HepG2 (cell line): Measurements from ENCODE around the gene FGGY. TPM values are rescaled to one million over a fixed set of nuclear protein-coding genes. Genes with fewer than 3 reads are reported as not detected.

Experiments
- EP300 ChIP-seq, 3 experiments: sonication (generic) in 1 of 3; formaldehyde crosslinking in 1 of 3; IDR thresholded peaks; 2 replicates each; pipeline versions ENCODE4 v1.5.1 to v1.6.1; 2011 to 2020; ENCODE audit warnings: low read depth in 2 of 3, low read length in 2 of 3, borderline replicate concordance in 1 of 3, improper control_type of control experiment in 1 of 3, mild to moderate bottlenecking in 1 of 3, missing genetic modification reagents in 1 of 3, moderate library complexity in 1 of 3
- HDAC2 ChIP-seq: sonication (generic); formaldehyde crosslinking; IDR thresholded peaks from 2 replicates; pipeline ENCODE4 v1.4.0; 2020; ENCODE audit warnings: missing genetic modification reagents
- NFE2L1 ChIP-seq: sonication (generic); formaldehyde crosslinking; IDR thresholded peaks from 2 replicates; pipeline ENCODE4 v1.4.0; 2020; ENCODE audit warnings: missing genetic modification reagents, mild to moderate bottlenecking, borderline replicate concordance
- PHF8 ChIP-seq: sonication (generic); formaldehyde crosslinking; IDR thresholded peaks from 2 replicates; pipeline ENCODE4 v1.5.0; 2020; ENCODE audit warnings: missing genetic modification reagents
- SP1 ChIP-seq, 2 experiments: fragments of 450-650 bp in 1 of 2; sonication (generic) in 1 of 2; formaldehyde crosslinking in 1 of 2; IDR thresholded peaks; 2 replicates each; pipeline versions ENCODE4 v1.4.0 to v1.6.1; 2016 to 2020; ENCODE audit warnings: missing genetic modification reagents in 1 of 2
- ZBTB7B ChIP-seq: sonication (generic); formaldehyde crosslinking; IDR thresholded peaks from 2 replicates; pipeline ENCODE4 v1.4.0; 2020; ENCODE audit warnings: missing genetic modification reagents
- ZNF343 ChIP-seq: sonication (generic); formaldehyde crosslinking; IDR thresholded peaks from 2 replicates; pipeline ENCODE4 v1.4.0; 2020; ENCODE audit warnings: mild to moderate bottlenecking, missing genetic modification reagents
- ZNF674 ChIP-seq: sonication (generic); formaldehyde crosslinking; IDR thresholded peaks from 2 replicates; pipeline ENCODE4 v1.5.0; 2020; ENCODE audit warnings: low read depth, mild to moderate bottlenecking, missing genetic modification reagents
- ZNF678 ChIP-seq: sonication (generic); formaldehyde crosslinking; IDR thresholded peaks from 2 replicates; pipeline ENCODE4 v1.4.0; 2020; ENCODE audit warnings: mild to moderate bottlenecking, missing genetic modification reagents
- ZNF704 ChIP-seq: sonication (generic); formaldehyde crosslinking; IDR thresholded peaks from 2 replicates; pipeline ENCODE4 v1.8.1; 2023; ENCODE audit warnings: mild to moderate bottlenecking, inconsistent platforms, moderate library complexity, missing genetic modification reagents, borderline replicate concordance
- ZNF749 ChIP-seq: sonication (generic); formaldehyde crosslinking; IDR thresholded peaks from 2 replicates; pipeline ENCODE4 v1.8.0; 2022; ENCODE audit warnings: mild to moderate bottlenecking, missing genetic modification reagents, moderate library complexity, borderline replicate concordance
- ZNF773 ChIP-seq: sonication (generic); formaldehyde crosslinking; IDR thresholded peaks from 2 replicates; pipeline ENCODE4 v1.4.0; 2020; ENCODE audit warnings: missing genetic modification reagents, borderline replicate concordance
- polyA plus RNA-seq, 8 experiments: library from polyadenylated mRNA; depleted of rRNA in 3 of 8; stranded (reverse) in 7 of 8; unstranded in 1 of 8; fragments of >200 nt; fragmentation: Illumina TruSeq in 4 of 8; extraction: Trizol in 4 of 8; gene quantifications; 2 replicates each; pipeline versions ENCODE4 v1.2.1 to v1.2.3, GENCODE V29; 2011 to 2016; ENCODE audit warnings: low read depth in 4 of 8, missing spikeins in 1 of 8, mixed read lengths in 1 of 8; ENCODE audit not compliant: insufficient read depth in 1 of 8
- total RNA-seq, 5 experiments: library from RNA; depleted of rRNA; stranded (reverse); fragments of >200 nt; fragmentation: Illumina TruSeq; extraction: Trizol; gene quantifications; 2 replicates each; pipeline ENCODE4 v1.2.3, GENCODE V29; 2016; ENCODE audit warnings: low read depth in 1 of 5
- TF ChIP-seq, protein P1 (sequence below): sonication (generic); formaldehyde crosslinking; IDR thresholded peaks from 2 replicates; pipeline ENCODE4 v1.9.0; 2021; ENCODE audit warnings: missing genetic modification reagents, borderline replicate concordance
- TF ChIP-seq, protein P2 (sequence below), 2 experiments: fragments of 450-650 bp in 1 of 2; sonication (generic) in 1 of 2; formaldehyde crosslinking in 1 of 2; IDR thresholded peaks; 2 replicates each; pipeline versions ENCODE4 v1.6.1 to v1.8.0; 2016 to 2022; ENCODE audit warnings: antibody characterized with exemption in 1 of 2, mild to moderate bottlenecking in 1 of 2, missing genetic modification reagents in 1 of 2

FGGY gene
- total and polyA plus RNA-seq, 2 of the 13 experiments (the other 11 are each of a cell fraction or from before 2014, with no cell fraction given), result 15.7 to 27.5 TPM

- TF ChIP-seq ZNF678 (CRISPR knock-in tag), result no peak
- TF ChIP-seq HDAC2 (CRISPR knock-in tag), result peak; percentile 61
- no peak for TF ChIP-seq PHF8 (CRISPR knock-in tag)
- peak; percentile 67; the same call in 1 of the 2 replicates for TF ChIP-seq ZBTB7B (CRISPR knock-in tag)
- TF ChIP-seq ZNF749, result no peak
- TF ChIP-seq ZNF343 (CRISPR knock-in tag), result no peak
- TF ChIP-seq ZNF704 (CRISPR knock-in tag), result no peak
- TF ChIP-seq ZNF674 (CRISPR knock-in tag), result no peak
- TF ChIP-seq SP1 (IDR thresholded peaks at IDR 0.05), result no peak
- no peak for TF ChIP-seq SP1 (CRISPR knock-in tag; IDR thresholded peaks at IDR 0.05)
- no peak for TF ChIP-seq ZNF773 (CRISPR knock-in tag)
- TF ChIP-seq EP300 (IDR thresholded peaks at IDR 0.05; ENCODE audit: low read depth in 2 of 2, low read length in 2 of 2), result peak in 1 of 2 experiments; percentile 81; a peak in 1 of 4 replicates
- no peak for TF ChIP-seq EP300 (CRISPR knock-in tag; IDR thresholded peaks at IDR 0.05; ENCODE audit: borderline replicate concordance)
- TF ChIP-seq, protein P1, sequence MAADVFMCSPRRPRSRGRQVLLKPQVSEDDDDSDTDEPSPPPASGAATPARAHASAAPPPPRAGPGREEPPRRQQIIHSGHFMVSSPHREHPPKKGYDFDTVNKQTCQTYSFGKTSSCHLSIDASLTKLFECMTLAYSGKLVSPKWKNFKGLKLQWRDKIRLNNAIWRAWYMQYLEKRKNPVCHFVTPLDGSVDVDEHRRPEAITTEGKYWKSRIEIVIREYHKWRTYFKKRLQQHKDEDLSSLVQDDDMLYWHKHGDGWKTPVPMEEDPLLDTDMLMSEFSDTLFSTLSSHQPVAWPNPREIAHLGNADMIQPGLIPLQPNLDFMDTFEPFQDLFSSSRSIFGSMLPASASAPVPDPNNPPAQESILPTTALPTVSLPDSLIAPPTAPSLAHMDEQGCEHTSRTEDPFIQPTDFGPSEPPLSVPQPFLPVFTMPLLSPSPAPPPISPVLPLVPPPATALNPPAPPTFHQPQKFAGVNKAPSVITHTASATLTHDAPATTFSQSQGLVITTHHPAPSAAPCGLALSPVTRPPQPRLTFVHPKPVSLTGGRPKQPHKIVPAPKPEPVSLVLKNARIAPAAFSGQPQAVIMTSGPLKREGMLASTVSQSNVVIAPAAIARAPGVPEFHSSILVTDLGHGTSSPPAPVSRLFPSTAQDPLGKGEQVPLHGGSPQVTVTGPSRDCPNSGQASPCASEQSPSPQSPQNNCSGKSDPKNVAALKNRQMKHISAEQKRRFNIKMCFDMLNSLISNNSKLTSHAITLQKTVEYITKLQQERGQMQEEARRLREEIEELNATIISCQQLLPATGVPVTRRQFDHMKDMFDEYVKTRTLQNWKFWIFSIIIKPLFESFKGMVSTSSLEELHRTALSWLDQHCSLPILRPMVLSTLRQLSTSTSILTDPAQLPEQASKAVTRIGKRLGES, result no peak
- TF ChIP-seq, protein P2, sequence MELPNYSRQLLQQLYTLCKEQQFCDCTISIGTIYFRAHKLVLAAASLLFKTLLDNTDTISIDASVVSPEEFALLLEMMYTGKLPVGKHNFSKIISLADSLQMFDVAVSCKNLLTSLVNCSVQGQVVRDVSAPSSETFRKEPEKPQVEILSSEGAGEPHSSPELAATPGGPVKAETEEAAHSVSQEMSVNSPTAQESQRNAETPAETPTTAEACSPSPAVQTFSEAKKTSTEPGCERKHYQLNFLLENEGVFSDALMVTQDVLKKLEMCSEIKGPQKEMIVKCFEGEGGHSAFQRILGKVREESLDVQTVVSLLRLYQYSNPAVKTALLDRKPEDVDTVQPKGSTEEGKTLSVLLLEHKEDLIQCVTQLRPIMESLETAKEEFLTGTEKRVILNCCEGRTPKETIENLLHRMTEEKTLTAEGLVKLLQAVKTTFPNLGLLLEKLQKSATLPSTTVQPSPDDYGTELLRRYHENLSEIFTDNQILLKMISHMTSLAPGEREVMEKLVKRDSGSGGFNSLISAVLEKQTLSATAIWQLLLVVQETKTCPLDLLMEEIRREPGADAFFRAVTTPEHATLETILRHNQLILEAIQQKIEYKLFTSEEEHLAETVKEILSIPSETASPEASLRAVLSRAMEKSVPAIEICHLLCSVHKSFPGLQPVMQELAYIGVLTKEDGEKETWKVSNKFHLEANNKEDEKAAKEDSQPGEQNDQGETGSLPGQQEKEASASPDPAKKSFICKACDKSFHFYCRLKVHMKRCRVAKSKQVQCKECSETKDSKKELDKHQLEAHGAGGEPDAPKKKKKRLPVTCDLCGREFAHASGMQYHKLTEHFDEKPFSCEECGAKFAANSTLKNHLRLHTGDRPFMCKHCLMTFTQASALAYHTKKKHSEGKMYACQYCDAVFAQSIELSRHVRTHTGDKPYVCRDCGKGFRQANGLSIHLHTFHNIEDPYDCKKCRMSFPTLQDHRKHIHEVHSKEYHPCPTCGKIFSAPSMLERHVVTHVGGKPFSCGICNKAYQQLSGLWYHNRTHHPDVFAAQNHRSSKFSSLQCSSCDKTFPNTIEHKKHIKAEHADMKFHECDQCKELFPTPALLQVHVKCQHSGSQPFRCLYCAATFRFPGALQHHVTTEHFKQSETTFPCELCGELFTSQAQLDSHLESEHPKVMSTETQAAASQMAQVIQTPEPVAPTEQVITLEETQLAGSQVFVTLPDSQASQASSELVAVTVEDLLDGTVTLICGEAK (IDR thresholded peaks at IDR 0.05), result no peak
- TF ChIP-seq, protein P2 (CRISPR knock-in tag; IDR thresholded peaks at IDR 0.05), result no peak
- TF ChIP-seq NFE2L1 (CRISPR knock-in tag), result no peak
Observed at GRCh38 chr1:59436637-59437036, 139.7 kb downstream of the FGGY start (continued).
